GM19043 (cell line): ENCODE data around the gene SLC5A10.
A peak's percentile ranks its signal among the peaks of the same experiment; 100 is the strongest.
"Not testable (repeated sequence)": the region's sequence is repeated elsewhere in the genome, so short reads cannot be mapped to it uniquely, and the experiment has no call there.

ENCODE experiments used
- ATAC-seq: cut with Tn5 transposase; IDR thresholded peaks from one replicate; pipeline ENCODE4 v1.9.1; 2021; ENCODE audit warnings: low read depth; ENCODE audit not compliant: unreplicated experiment

The SLC5A10 gene

GRCh38 chr17:18951941-18952842 lies at the start of gene SLC5A10:
Gene SLC5A10 (plus strand): TSS chr17:18952165. CDS start chr17:18952206, 41 bp downstream.
- ATAC-seq = no peak

- ATAC-seq = no peak
These were observed 47.5 kb upstream of the SLC5A10 start for GRCh38 chr17:18904482-18904881.

- no peak for ATAC-seq
These were observed 46.7 kb upstream of the SLC5A10 start for GRCh38 chr17:18905226-18905625.

GRCh38 chr17:18910326-18910725 lies 41.6 kb upstream of the SLC5A10 start:
- ATAC-seq = no peak

GRCh38 chr17:18910881-18911280 lies 41.1 kb upstream of the SLC5A10 start:
- no peak for ATAC-seq

GRCh38 chr17:18916816-18917500 lies 35.0 kb upstream of the SLC5A10 start:
- no peak for ATAC-seq

- ATAC-seq = no peak
These were observed 34.4 kb upstream of the SLC5A10 start for GRCh38 chr17:18917506-18918032.

GRCh38 chr17:18919963-18920362 lies 32.0 kb upstream of the SLC5A10 start:
- ATAC-seq = no peak

- no peak for ATAC-seq
These were observed 31.0 kb upstream of the SLC5A10 start for GRCh38 chr17:18920911-18921441.

- no peak for ATAC-seq
These were observed 30.5 kb upstream of the SLC5A10 start for GRCh38 chr17:18921485-18921884.

- ATAC-seq = peak; percentile 64
These were observed 30.0 kb upstream of the SLC5A10 start for GRCh38 chr17:18921912-18922451.

GRCh38 chr17:18922596-18922995 lies 29.4 kb upstream of the SLC5A10 start:
- not testable (repeated sequence) for ATAC-seq

- no peak for ATAC-seq
These were observed 26.8 kb upstream of the SLC5A10 start for GRCh38 chr17:18925187-18925586.

GRCh38 chr17:18928628-18929125 lies 23.3 kb upstream of the SLC5A10 start:
- no peak for ATAC-seq

- no peak for ATAC-seq
These were observed 19.5 kb upstream of the SLC5A10 start for GRCh38 chr17:18932360-18933055.

- ATAC-seq = no peak
These were observed 18.6 kb upstream of the SLC5A10 start for GRCh38 chr17:18933102-18934058.

- no peak for ATAC-seq
These were observed 13.8 kb upstream of the SLC5A10 start for GRCh38 chr17:18937981-18938691.

- no peak for ATAC-seq
These were observed 13.3 kb upstream of the SLC5A10 start for GRCh38 chr17:18938692-18939023.

- ATAC-seq = no peak
These were observed 7.3 kb upstream of the SLC5A10 start for GRCh38 chr17:18944646-18945045.
